K562 (cell line): Measurements from ENCODE around the gene DNM1. TPM values are rescaled to one million over a fixed set of nuclear protein-coding genes. Genes with fewer than 3 reads are reported as not detected.
A peak's percentile ranks its signal among the peaks of the same experiment; 100 is the strongest.

Experiments
- ATAC-seq: fragments of 200-7000 bp; cut with Tn5 transposase; 3 replicates; pipeline ENCODE4 v1.9.1; 2020; ENCODE audit warnings: moderate library complexity
- BruUV-seq: library from RNA; stranded (reverse); fragments of 400-500 nt; replicated peaks from 2 replicates; lab custom pipeline; 2021; lab: Mats Ljungman, UMichigan
- CTCF ChIA-PET: fragments of 300-600 bp; formaldehyde crosslinking; extraction: SDS; loops from one replicate; lab custom pipeline; 2021; ENCODE audit warnings: low intra/inter-chr PET ratio; lab: Yijun Ruan, JAX
- POLR2A ChIA-PET: fragments of 300-600, 350-650 bp; sonication (Branson Sonifier 250); formaldehyde crosslinking; extraction: SDS; loops from one replicate; lab custom pipeline; 2021; ENCODE audit warnings: antibody characterized with exemption, inconsistent platforms; lab: Yijun Ruan, JAX
- DNase-seq, 4 experiments: peaks; one replicate each; pipeline versions ENCODE4 v3.0.0 to v3.0.0-alpha.2; 2011 to 2018; ENCODE audit warnings: low spot score in 3 of 4, mixed read lengths in 3 of 4; ENCODE audit errors: extremely low read depth in 1 of 4
- FAIRE-seq: peaks from 2 replicates; lab custom pipeline; 2011; peaks lifted over from hg19 to GRCh38; lab: Jason Lieb, UNC
- H2AFZ ChIP-seq: 2 replicates; pipeline ENCODE4 v1.6.0; 2011; ENCODE audit warnings: low read depth, low read length, control low read depth, inconsistent platforms
- H3K27ac ChIP-seq: fragments of 200-600 bp; 3 replicates; pipeline ENCODE4 v1.8.0; 2011; ENCODE audit warnings: low read depth, mild to moderate bottlenecking, control low read depth, inconsistent platforms, low read length, moderate library complexity, mixed read lengths; ENCODE audit errors: extremely low read depth
- H3K27me3 ChIP-seq, 2 experiments: fragments of 300-600 bp in 1 of 2; 2 replicates in 1 of 2; 3 replicates in 1 of 2; pipeline versions ENCODE4 v1.6.0 to v1.8.0; 2011; ENCODE audit warnings: inconsistent platforms in 2 of 2, low read length in 2 of 2, mild to moderate bottlenecking in 1 of 2, mixed read lengths in 1 of 2, moderate library complexity in 1 of 2; ENCODE audit not compliant: control insufficient read depth in 2 of 2, insufficient read depth in 2 of 2
- H3K36me3 ChIP-seq: fragments of 300-600 bp; 3 replicates; pipeline ENCODE4 v1.8.0; 2011; ENCODE audit warnings: mild to moderate bottlenecking, low read length, inconsistent platforms; ENCODE audit not compliant: control insufficient read depth, insufficient read depth
- H3K4me1 ChIP-seq, 2 experiments: fragments of 200-600 bp in 1 of 2; replicated peaks in 1 of 2; 2 replicates in 1 of 2; 3 replicates in 1 of 2; pipeline versions ENCODE4 v1.5.1 to v1.8.0; 2011; ENCODE audit warnings: inconsistent platforms in 2 of 2, low read length in 2 of 2, mild to moderate bottlenecking in 1 of 2, mixed read lengths in 1 of 2, moderate library complexity in 1 of 2; ENCODE audit not compliant: control insufficient read depth in 2 of 2, insufficient read depth in 2 of 2
- H3K4me2 ChIP-seq: 2 replicates; pipeline ENCODE4 v1.6.1; 2011; ENCODE audit warnings: low read length, control low read depth, inconsistent platforms, mixed read lengths; ENCODE audit not compliant: insufficient read depth
- H3K4me3 ChIP-seq: fragments of 200-600 bp; sonication (generic), shearing (Covaris generic); 2 replicates; pipeline ENCODE4 v1.5.1; 2016; ENCODE audit warnings: control low read depth, inconsistent platforms
- H3K79me2 ChIP-seq: fragments of 200-600 bp; 3 replicates; pipeline ENCODE4 v1.8.0; 2011; ENCODE audit warnings: low read length, inconsistent platforms; ENCODE audit not compliant: control insufficient read depth, insufficient read depth
- H3K9ac ChIP-seq, 2 experiments: 2 replicates each; pipeline versions ENCODE4 v1.6.0 to v1.6.1; 2011; ENCODE audit warnings: low read depth in 2 of 2, low read length in 2 of 2, control low read depth in 1 of 2, inconsistent platforms in 1 of 2, mild to moderate bottlenecking in 1 of 2, mixed read lengths in 1 of 2; ENCODE audit not compliant: insufficient read depth in 1 of 2
- H3K9me1 ChIP-seq: one replicate; pipeline ENCODE4 v1.6.0; 2011; ENCODE audit warnings: inconsistent platforms, mild to moderate bottlenecking, low read length, moderate library complexity; ENCODE audit not compliant: control insufficient read depth, insufficient read depth
- H3K9me3 ChIP-seq: replicated peaks from 2 replicates; pipeline ENCODE4 v1.5.1; 2011; ENCODE audit warnings: low read depth, low read length, inconsistent platforms; ENCODE audit not compliant: control insufficient read depth, insufficient read depth
- H4K20me1 ChIP-seq: replicated peaks from 2 replicates; pipeline ENCODE4 v1.6.1; 2011; ENCODE audit warnings: low read length, inconsistent platforms, mixed read lengths; ENCODE audit not compliant: control insufficient read depth, insufficient read depth
- ARNT ChIP-seq, 2 experiments: fragments of 450-650 bp; IDR thresholded peaks; 2 replicates each; pipeline ENCODE4 v1.6.1; 2016; ENCODE audit warnings: mild to moderate bottlenecking in 1 of 2
- CBX1 ChIP-seq: sonication (generic); IDR thresholded peaks from 2 replicates; pipeline ENCODE4 v1.6.1; 2016; ENCODE audit warnings: antibody characterized with exemption, low read depth, mild to moderate bottlenecking
- GTF2F1 ChIP-seq: IDR thresholded peaks from 2 replicates; pipeline ENCODE4 v1.6.1; 2011; ENCODE audit warnings: low read depth, low read length, improper control_type of control experiment
- JUND ChIP-seq, 2 experiments: IDR thresholded peaks; 2 replicates in 1 of 2; 3 replicates in 1 of 2; pipeline ENCODE4 v1.6.1; 2011; ENCODE audit warnings: borderline replicate concordance in 2 of 2, low read depth in 2 of 2, low read length in 2 of 2, improper control_type of control experiment in 1 of 2, missing biosample characterization in 1 of 2, missing genetic modification characterization in 1 of 2, missing genetic modification reagents in 1 of 2
- POLR2G ChIP-seq: fragments of 200-400 bp; formaldehyde crosslinking; IDR thresholded peaks from 2 replicates; pipeline ENCODE4 v1.6.1; 2017; ENCODE audit warnings: low read depth, mild to moderate bottlenecking, antibody characterized with exemption, low read length, moderate library complexity
- RBFOX2 ChIP-seq: fragments of 200-400 bp; formaldehyde crosslinking; IDR thresholded peaks from 2 replicates; pipeline ENCODE4 v1.6.1; 2017; ENCODE audit warnings: low read depth, mild to moderate bottlenecking, low read length, moderate library complexity
- RBM39 ChIP-seq: fragments of 200-400 bp; formaldehyde crosslinking; optimal IDR thresholded peaks from 2 replicates; pipeline ENCODE3; 2018; ENCODE audit warnings: low read depth, low read length
- SRSF3 ChIP-seq: fragments of 200-400 bp; formaldehyde crosslinking; IDR thresholded peaks from 2 replicates; pipeline ENCODE4 v1.6.1; 2016; ENCODE audit warnings: mild to moderate bottlenecking, low read length, moderate library complexity; ENCODE audit not compliant: insufficient read depth
- U2AF2 ChIP-seq: fragments of 200-400 bp; formaldehyde crosslinking; optimal IDR thresholded peaks from 2 replicates; pipeline ENCODE3; 2017; ENCODE audit warnings: low read depth, mild to moderate bottlenecking, low read length
- ZFP36 ChIP-seq: fragments of 150-350 bp; IDR thresholded peaks from 2 replicates; pipeline ENCODE4 v1.6.1; 2018; ENCODE audit warnings: low read length, low read depth; ENCODE audit not compliant: partially characterized antibody
- ZNF277 ChIP-seq: fragments of 250-450 bp; sonication (Bioruptor Pico); IDR thresholded peaks from 2 replicates; pipeline ENCODE4 v1.8.0; 2022; ENCODE audit warnings: inconsistent platforms, mild to moderate bottlenecking, moderate library complexity, borderline replicate concordance
- ZNF583 ChIP-seq: fragments of 250-450 bp; sonication (Bioruptor Pico); IDR thresholded peaks from 2 replicates; pipeline ENCODE4 v1.4.0; 2020
- ZNF644 ChIP-seq: fragments of 200-800 bp; sonication (Bioruptor generic); IDR thresholded peaks from 2 replicates; pipeline ENCODE4 v1.6.1; 2016; ENCODE audit warnings: low read depth, missing genetic modification characterization, missing compliant biosample characterization
- WGBS: fragments of 100-300 bp; shearing (Covaris generic); methylation state at CpG from one replicate; pipeline ENCODE4 v1.1.6; 2016; ENCODE audit warnings: low coverage, mixed read lengths; ENCODE audit not compliant: insufficient coverage; ENCODE audit errors: missing lambda C conversion rate; 5-methylcytosine and 5-hydroxymethylcytosine counted together
- in situ Hi-C: fragments of 300-500 bp; cut with MboI; formaldehyde crosslinking; loops from 4 replicates; pipeline ENCODE4 v1.15.0; 2018; ENCODE audit warnings: inconsistent platforms, mixed read lengths
- intact Hi-C: fragments of 100-400 bp; cut with micrococcal nuclease; formaldehyde crosslinking; loops from 2 replicates; pipeline ENCODE4 v1.14.2; 2022
- polyA plus RNA-seq, 8 experiments: library from polyadenylated mRNA; depleted of rRNA in 4 of 8; stranded (reverse) in 5 of 8; unstranded in 3 of 8; fragments of >200 nt; fragmentation: Nextera tagmentation in 2 of 8; fragmentation: Illumina TruSeq in 1 of 8; extraction: Ambion mirVana in 2 of 8; extraction: Trizol in 1 of 8; gene quantifications; 2 replicates each; pipeline versions ENCODE4 v1.2.1 to v1.2.3, GENCODE V29; 2011 to 2014; ENCODE audit warnings: inconsistent platforms in 1 of 8, missing spikeins in 1 of 8
- total RNA-seq, 7 experiments: library from RNA; depleted of rRNA in 6 of 7; stranded (reverse); fragments of >200 nt in 6 of 7; fragmentation: Illumina TruSeq in 2 of 7; extraction: Trizol in 2 of 7; gene quantifications; 2 replicates each; pipeline versions ENCODE4 v1.2.1 to v1.2.3, GENCODE V29; 2011 to 2021; ENCODE audit warnings: low replicate concordance in 1 of 7

DNM1 gene
- total and polyA plus RNA-seq, 9 of the 15 experiments (the other 6 are each of a cell fraction or from before 2014, with no cell fraction given) = 0.39 to 23.1 (median 9.1) TPM

- TF ChIP-seq GTF2F1 = no peak
- TF ChIP-seq, all 486 proteins: peak for 8
Observed at GRCh38 chr9:128164307-128164885, 38.8 kb upstream of the DNM1 start (continued).

GRCh38 chr9:128166169-128166568 is 37.0 kb upstream of the DNM1 start:
- in situ Hi-C loops (no loop called here), intact Hi-C loops (no loop called here)
- peaks cover 12% of the 10 kb centered on the region for H3K79me2 ChIP-seq
- H3K27me3 ChIP-seq = no peaks in the 10 kb centered on the region
- WGBS = 92% methylated on average over 18 of the region's 18 CpGs
- no peak for FAIRE-seq
- H3K27ac ChIP-seq = no peak overlapping the region
- TF ChIP-seq SRSF3 (0 out of 2 replicates have a peak, but pooled peaks have one; percentile 22), ARNT (IDR thresholded peaks at IDR 0.05) (no peak), ZNF644 (tag) (no peak), RBFOX2 (0 out of 2 replicates have a peak, but pooled peaks have one; percentile 6), JUND (IDR thresholded peaks at IDR 0.05; ENCODE audit: borderline replicate concordance, low read depth, low read length) (no peak), JUND (tag; IDR thresholded peaks at IDR 0.05; ENCODE audit: borderline replicate concordance, low read depth, low read length) (no peak), RBM39 (no peak), U2AF2 (no peak), ZNF583 (CRISPR knock-in tag) (no peak), ZNF277 (CRISPR knock-in tag) (no peak), POLR2G (peak; percentile 70), CBX1 (no peak), ZFP36 (peak; percentile 45)
- peaks cover 23% of the 10 kb centered on the region; the same call in 1 of the 2 replicates for H4K20me1 ChIP-seq
- ChIA-PET CTCF (no interaction called here), POLR2A (interaction anchor here (0.6 to 11.0 kb wide), 8 partner anchors 8 to 1717 kb away, joined by 3 to 155 read pairs (median 3); no protein-coding TSS in a partner anchor)
- no peak overlapping the region for H3K4me2 ChIP-seq
- H2AFZ ChIP-seq = no peak overlapping the region
- no peaks in the 10 kb centered on the region for H3K9me1 ChIP-seq
- ATAC-seq = no peak
- H3K4me3 ChIP-seq = no peak overlapping the region
- BruUV-seq = no TSS peak
- no peak for DNase-seq
- no peaks in the 10 kb centered on the region for H3K9me3 ChIP-seq
- H3K9ac ChIP-seq = peak overlapping the region in 1 of 2 experiments; percentile 2; a peak in 1 of 4 replicates
- peaks cover 85% of the 10 kb centered on the region for H3K36me3 ChIP-seq
- H3K4me1 ChIP-seq = peaks cover 3 to 30% of the 10 kb centered on the region in 2 experiments; a peak in 4 of 5 replicates
